ENCODE results near the gene PNO1.

DNA sequence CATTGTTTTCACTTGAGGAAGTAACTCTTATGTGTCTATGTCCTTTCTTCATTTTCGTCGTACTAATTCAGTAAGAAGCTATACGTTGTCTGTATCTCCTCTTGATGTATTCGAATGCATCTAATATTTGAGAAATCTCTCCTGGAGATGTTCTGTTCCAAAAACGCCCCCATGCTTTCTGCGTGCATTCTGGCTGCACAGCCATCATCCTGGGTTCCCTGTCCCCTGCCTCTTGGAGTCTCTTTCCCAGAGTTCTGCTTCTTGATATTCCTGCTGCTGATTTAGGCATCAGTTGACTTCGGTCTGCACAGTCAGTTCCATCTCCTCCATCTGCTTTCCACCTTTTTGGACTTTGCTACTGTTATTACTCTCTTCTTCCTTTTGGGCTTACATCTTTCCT, 13.5 kb downstream of the PNO1 start:
- TF ChIP-seq CTCF (conservative IDR thresholded peaks at IDR 0.05; ENCODE audit: low read depth, low read length): no peak
- no peak for TF ChIP-seq EZH2 (IDR thresholded peaks at IDR 0.05; ENCODE audit: borderline replicate concordance, low read depth, low read length, poor library complexity, severe bottlenecking)

All from A673 (cell line).